HG02642 (cell line): Measurements from ENCODE around the gene RXYLT1.
"Not testable (repeated sequence)": the region's sequence is repeated elsewhere in the genome, so short reads cannot be mapped to it uniquely, and the experiment has no call there.

ENCODE experiments used
- ATAC-seq: cut with Tn5 transposase; IDR thresholded peaks from one replicate; pipeline ENCODE4 v1.9.1; 2021; ENCODE audit warnings: mild to moderate bottlenecking; ENCODE audit not compliant: unreplicated experiment, poor library complexity

The RXYLT1 gene

DNA sequence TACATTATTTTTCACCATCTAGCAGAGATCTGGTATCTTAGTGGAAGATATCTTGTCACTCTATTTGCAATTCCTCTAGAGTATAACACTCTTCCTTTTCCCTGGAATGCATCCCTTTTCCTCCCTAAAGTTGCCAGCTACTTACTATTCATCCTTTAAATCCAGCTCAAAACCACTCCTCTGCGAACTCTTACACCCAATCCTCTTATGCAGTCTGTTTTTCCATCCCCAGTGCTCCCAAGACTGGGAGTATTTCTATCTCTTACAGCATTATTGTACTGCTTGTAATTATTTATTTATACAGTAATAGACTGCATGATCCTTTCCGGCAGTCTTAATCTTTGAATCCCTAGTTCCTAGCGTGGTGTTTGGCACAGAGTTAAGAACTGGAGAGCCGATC lies 61.9 kb downstream of the RXYLT1 start:
- no peak for ATAC-seq

DNA sequence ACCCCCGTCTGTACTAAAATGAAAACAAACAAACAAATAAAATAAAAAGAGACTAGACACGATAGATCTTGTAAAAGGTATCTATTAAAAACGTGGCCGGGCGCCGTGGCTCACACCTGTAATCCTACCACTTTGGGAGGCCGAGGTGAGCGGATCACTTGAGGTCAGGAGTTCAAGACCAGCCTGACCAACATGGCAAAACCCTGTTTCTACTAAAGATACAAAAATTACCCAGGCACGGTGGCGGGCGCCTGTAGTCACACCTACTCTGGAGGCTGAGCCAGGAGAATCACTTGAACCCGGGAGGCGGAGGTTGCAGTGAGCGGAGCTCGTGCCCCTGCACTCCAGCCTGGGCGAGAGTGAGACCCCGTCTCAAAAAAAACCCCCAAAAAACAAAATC lies 63.0 kb downstream of the RXYLT1 start:
- ATAC-seq = not testable (repeated sequence)

DNA sequence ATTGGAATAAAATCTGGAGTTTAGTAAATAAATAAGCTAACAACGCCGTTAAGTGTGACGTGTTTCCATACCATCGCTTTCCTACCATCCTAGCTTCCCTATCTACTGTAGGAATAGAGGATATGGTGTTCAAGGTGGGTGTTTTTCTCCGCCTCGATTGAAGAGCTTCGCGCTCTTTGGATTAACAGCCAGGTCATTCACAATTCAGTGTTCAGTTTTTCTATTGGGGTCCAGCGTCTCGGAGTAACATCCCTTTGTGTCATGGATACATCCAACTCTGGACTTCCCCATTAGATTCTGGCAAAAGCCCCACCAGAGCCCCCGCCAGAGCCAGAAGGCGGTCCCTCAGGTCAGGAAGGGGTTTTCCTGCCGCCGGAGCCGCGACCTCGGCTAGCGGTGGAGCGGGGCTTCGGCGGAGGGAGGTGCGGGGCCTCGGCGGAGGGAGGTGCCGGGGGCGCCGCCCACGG lies 63.6 kb downstream of the RXYLT1 start:
- ATAC-seq = no peak

DNA sequence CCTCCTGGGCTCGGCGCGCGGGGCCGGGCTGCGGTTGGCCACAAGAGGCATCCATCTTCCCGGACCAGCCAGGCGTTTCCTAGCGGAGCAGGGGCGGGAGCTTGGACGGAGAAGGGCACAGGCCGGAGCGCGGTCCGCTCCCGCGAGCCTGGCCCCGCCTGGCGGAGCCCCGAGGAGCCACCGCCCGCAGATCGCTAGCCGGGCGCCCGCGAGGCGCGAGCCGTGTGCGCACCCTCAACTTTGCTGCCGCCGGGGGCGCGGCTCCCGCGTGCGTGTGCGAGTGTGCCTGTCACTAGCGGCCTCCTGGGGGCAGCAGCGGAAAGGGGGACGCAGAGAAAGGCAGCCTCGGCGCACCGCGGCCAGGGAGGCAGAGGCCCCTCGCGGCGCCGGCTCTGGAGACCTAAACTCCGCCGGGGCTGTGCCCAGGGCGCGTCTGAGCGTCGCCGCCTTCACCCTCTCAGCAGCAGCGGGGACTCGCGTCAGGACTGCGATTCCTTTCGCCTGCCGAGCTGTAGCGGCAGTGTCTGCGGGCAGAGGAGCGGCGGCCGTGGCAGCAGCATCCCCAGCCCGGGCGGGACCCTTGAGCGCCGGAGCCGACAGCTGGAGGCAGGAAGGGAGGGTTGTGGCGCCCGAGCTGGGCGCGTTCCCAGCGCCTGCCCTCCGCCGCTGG lies 64.1 kb downstream of the RXYLT1 start:
- ATAC-seq = peak; percentile 98

DNA sequence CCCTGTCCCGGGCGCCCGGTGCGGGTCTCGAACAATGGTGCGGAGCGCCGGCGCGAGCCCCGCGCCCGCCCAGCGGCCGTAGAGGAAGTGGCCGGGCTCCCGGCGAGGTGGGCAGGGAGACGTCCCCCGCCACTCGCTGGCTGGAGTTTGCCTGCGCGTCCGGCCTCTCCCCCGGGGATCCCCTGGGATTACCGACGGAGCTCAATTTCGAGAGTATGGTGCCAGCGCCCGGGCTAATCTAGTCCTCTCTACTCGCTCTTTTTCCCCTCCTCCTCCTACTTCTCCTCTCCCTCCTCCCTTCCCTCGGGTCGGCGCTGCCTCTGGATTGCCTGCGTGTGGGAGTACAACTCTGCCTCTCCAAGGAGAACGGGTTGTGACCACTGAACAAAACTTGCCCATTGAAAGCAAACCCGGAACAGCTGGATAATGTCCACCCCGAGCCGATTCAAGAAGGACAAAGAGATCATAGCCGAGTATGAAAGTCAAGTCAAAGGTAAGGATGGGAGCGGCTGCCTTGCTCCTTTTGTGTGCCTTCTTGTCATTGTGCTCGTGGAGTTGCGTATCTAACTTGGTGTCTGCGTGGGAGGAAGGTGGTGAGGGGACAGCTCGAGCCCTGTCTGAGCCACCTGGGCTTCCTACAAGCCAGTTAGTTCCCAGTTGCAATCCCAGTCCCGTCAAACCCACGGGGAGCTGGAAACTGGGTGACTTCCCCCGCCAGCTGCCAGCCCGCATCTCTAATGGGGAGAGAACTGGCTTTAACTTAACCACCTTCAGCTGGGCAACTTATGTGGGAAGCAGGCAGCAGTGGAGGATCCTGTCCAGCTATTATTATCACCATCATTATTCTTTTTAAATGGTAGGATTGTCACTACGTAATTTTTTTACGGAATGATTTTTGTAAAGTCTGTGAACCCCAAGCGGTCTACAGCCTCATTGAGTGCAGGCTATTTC lies 65.0 kb downstream of the RXYLT1 start, which contains the start of gene SRGAP1:
Gene SRGAP1, plus strand, starts transcription at position 310 of the 951 bp plus-strand sequence. Its CDS starts 117 bp downstream, at position 427.
- peak; percentile 32 for ATAC-seq

DNA sequence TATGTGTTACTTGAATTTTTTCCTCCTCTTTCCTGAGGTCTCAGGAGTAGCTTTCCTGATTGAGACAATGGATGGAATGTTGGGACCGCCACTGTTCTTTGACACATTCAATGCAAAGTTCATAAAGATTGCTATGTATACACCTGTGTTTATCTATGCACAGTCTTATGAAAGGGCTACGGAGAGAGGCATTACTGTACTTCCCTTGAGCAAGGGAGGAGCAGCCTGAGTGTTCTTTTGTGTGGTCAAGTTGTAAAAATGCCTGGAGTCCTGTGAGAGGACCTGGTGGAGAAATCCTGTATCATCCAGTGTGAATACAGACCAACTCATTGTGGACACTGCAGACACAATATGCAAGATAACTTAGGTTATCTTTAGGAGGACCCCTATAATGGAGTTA lies 66.0 kb downstream of the RXYLT1 start:
- no peak for ATAC-seq

DNA sequence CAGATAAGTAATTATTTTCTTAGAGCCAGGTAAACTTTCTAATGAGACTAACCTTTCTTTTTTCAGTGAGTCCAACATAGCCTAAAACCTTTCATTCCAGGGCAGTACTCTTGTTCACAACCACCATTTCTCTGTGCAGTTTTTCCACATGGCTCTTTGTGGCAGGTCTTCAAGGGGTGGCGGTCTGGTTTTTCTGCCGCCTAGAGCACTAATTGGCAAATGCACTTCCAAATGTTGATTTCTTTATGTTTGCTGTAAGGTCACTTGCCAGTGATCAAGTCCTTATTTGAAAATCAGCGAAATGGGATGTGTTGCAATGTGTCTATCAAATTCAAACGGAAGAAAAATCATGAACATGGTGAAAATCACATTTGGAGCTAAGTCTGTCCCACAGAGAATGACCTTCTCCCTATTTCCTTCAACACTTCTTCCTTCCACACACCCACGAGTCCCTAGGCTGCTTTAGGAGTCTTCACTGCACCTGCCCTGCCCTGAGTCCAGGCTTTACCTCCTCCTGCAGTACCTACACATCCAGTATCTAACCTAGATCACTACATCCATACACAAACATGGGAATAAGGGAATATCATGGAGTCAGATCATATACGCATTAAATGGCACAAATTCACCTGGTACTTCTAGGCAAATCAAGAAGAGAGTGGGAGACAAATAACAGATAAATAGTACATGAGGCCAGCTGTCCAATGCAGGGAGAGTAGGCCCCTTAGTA lies 66.7 kb downstream of the RXYLT1 start:
- no peak for ATAC-seq

DNA sequence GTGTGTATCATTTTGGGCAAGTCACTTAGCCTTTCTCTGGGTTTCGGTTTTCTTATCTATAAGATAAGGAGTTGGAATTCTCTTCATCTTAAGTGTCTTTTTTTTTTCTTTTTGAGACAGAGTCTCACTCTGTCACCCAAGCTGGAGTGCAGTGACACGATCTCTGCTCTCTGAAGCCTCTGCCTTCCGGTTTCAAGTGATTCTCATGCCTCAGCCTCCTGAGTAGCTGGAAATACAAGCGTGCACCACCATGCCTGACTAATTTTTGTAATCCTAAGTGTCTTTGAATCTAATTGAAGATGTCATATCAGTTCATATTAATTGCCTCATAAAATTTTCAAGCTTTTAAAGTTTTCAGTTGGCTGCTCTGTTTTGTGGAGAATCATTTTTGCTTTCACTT lies 68.7 kb downstream of the RXYLT1 start:
- no peak for ATAC-seq

DNA sequence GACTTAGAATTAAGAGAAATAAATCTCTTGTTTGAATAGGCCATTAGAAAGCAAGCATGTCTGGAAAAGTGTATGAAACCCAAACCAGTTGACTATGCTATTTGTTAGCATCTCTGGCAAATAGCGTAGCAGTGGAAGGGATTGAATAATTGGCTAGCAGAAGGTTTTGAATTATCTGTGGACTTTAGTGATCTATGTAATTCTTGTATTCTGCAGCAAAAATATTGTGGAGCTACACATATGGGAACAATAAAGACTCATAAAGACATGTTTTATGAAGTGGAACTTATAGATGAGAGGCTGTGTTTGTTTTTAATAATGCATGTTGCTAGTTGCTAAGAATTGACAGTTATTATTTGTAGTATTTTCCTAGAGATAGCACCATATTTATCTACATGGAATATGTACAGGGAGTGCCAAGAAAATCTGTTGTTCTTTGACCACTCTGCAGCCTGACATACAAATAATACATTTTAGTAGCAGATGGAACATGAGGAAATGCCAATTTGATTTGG lies 69.5 kb downstream of the RXYLT1 start:
- ATAC-seq = no peak

DNA sequence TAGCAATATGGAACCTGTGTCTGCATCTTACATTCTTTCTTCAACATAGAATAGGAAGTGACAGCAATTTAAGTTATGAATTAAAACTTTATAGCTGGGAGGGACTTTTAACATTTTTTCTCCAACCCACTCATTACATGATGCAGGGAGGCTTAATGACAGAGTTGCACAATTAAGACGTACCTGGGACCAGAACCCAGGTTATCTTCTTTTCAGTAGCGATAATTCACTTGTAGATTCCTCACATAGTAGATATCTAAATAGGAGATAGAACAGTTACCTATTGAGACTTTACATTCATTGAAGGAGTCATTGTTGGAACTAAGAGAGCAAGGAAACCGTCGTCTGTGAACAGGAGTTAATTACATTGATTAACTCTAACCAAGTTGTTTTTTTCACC lies 69.9 kb downstream of the RXYLT1 start:
- ATAC-seq = no peak

DNA sequence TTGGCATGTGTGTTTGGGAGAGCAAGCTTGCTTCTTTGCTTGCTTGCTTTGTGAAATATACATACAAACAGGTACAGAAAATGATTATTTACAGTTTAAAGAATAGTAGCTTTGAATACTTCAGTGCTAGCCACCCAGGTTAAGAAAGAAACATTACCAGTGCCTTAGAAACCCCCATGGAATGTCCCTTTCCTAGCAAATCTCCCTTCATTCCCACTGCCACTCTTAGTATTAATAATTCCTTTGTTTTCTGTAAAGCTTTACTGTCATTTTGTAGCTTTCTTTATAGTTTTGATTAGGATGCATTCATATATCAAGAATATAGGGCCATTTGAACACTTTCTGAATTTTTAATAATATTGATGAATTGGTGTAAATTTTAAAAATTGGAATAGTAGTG lies 74.3 kb downstream of the RXYLT1 start:
- ATAC-seq = no peak

DNA sequence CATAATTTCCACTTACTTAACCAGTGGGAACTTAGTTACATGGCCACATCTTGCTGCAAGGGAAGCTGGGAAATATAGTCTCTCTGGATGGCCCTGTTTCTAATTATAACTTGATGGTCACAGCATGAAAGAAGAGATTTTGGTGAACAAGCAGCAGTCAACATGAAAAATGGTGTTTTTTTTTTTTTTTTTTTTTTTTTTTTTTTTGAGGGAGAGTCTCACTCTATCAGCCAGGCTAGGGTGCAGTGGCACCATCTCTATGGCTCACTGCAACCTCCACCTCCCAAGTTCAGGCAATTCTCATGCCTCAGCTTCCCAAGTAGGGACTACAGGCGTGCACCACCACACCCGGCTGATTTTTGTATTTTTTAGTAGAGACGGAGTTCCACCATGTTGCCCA lies 75.6 kb downstream of the RXYLT1 start:
- no peak for ATAC-seq

DNA sequence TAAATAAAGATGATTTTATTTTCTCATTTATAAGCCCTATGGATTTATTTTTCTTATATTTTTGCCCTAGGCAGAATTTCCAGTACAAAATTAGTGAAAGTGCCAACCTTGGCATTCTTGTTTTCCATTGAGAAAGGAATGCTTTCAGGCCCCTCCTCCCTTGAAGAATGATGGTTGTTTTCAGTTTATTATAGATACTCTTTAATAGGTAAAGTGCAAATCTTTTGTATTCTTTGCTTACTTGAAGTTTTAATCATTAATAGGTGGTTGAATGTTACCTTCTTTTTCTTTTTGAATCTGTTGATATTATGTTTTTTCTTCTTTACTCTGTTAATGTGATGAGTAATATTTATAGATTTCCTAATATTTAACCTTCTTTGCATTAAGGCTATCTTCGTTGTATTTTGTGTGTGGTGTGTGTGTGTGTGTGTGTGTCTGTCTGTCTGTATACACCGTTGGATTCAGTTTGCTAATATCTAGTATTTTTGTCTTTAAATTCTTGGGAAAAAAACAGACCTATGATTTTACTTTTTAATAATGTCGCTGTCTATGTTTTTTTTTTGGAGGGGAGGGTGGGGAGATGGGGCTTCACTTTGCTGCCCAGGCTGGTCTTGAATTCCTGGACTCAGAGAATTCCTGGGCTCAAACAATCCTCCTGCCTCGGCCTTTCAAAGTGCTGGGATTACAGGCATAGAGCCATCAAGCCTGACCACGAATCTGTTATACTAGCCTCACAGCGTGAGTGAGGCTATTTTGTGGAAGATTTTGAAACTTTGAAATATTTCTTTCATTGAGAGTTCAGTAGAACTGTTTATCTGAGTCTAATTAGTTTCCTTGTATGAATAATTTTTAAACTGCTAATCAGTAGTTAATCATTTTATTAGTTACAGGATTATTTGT lies 78.3 kb downstream of the RXYLT1 start:
- ATAC-seq = no peak
